ENCODE data around the gene ARHGEF40. TPM values are rescaled to one million over a fixed set of nuclear protein-coding genes. Genes with fewer than 3 reads are reported as not detected.
A peak's percentile ranks its signal among the peaks of the same experiment; 100 is the strongest.

ARHGEF40 gene
- total RNA-seq = 1.0 and 1.4 TPM in 2 replicates

GRCh38 chr14:21070083-21070609 lies at the start of gene ARHGEF40:
ARHGEF40 (plus strand) TSS chr14:21070304; CDS start chr14:21070397, 93 bp downstream.
- intact Hi-C loops (cut with micrococcal nuclease) = loop anchor here (2.0 to 10.0 kb wide), 2 partner anchors 45 to 435 kb away; partner anchors contain the start of gene NDRG2
- CTCF ChIA-PET = interaction anchor here (0.6 to 3.3 kb wide), 7 partner anchors 20 to 58 kb away, joined by 3 to 62 read pairs (median 13); partner anchors contain the start of gene TMEM253
- Mint-ChIP-seq H3K4me1 (peaks cover 42% of the 10 kb centered on the region), H3K9me3 (no peaks in the 10 kb centered on the region), H3K4me3 (peak within 1 kb of the TSS; percentile 83), H3K36me3 (ENCODE audit: low read depth) (no peaks in the 10 kb centered on the region), H3K27me3 (peaks cover 18% of the 10 kb centered on the region), H3K27ac (peak within 1 kb of the TSS; percentile 56)
- ATAC-seq (ENCODE audit: low read depth) (peak; percentile 2), DNase-seq (peak; percentile 43)
- TF ChIP-seq, protein P1, sequence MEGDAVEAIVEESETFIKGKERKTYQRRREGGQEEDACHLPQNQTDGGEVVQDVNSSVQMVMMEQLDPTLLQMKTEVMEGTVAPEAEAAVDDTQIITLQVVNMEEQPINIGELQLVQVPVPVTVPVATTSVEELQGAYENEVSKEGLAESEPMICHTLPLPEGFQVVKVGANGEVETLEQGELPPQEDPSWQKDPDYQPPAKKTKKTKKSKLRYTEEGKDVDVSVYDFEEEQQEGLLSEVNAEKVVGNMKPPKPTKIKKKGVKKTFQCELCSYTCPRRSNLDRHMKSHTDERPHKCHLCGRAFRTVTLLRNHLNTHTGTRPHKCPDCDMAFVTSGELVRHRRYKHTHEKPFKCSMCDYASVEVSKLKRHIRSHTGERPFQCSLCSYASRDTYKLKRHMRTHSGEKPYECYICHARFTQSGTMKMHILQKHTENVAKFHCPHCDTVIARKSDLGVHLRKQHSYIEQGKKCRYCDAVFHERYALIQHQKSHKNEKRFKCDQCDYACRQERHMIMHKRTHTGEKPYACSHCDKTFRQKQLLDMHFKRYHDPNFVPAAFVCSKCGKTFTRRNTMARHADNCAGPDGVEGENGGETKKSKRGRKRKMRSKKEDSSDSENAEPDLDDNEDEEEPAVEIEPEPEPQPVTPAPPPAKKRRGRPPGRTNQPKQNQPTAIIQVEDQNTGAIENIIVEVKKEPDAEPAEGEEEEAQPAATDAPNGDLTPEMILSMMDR (IDR thresholded peaks at IDR 0.05) = no peak
- POLR2A ChIA-PET = interaction anchor here (1.0 to 2.6 kb wide), 4 partner anchors 17 to 55 kb away, joined by 5 to 21 read pairs (median 6); no protein-coding TSS in a partner anchor

DNA sequence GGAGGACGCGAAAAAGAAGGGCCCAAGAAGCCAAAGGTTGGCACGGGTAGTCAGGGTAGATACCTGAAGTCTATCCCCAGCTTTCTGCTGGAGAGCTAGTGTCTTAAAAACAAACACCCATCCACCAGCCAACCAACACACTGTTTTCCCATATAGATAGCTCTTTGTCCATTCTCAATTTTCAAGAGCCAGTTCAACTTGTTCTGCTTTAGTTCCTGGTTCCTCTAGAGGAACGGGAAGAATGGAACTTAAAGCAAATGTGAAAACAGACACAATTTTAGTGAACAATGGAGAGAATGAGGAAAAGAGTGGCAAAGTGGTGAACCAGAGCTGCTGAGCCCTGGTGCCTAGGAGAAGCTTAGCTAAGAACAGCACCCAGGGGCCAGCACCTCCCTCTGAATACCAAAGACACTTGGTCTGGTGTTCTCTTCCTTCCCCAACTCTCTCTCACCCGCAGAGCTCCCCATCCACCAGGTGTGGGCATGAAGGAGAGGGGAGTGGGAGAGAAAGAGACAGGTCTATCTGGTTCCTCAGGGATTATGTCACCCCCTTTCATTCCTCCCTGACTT lies 49.0 kb upstream of the ARHGEF40 start:
- Mint-ChIP-seq H3K36me3 (ENCODE audit: low read depth) (peaks cover 10% of the 10 kb centered on the region), H3K27ac (no peak overlapping the region), H3K4me3 (no peak overlapping the region), H3K9me3 (no peaks in the 10 kb centered on the region), H3K4me1 (peaks cover 18% of the 10 kb centered on the region), H3K27me3 (peaks cover 38% of the 10 kb centered on the region)
- CTCF ChIA-PET = interaction anchor here (0.8 to 12.2 kb wide), 2 partner anchors 45 to 85 kb away, joined by 3 to 257 read pairs; partner anchors contain the start of gene TMEM253
- no peak for ATAC-seq (ENCODE audit: low read depth)
- intact Hi-C loops (cut with micrococcal nuclease) = no loop called here
- POLR2A ChIA-PET = no interaction called here
- no peak for DNase-seq
- TF ChIP-seq, protein P1 (IDR thresholded peaks at IDR 0.05) = no peak

- intact Hi-C loops (cut with micrococcal nuclease) = no loop called here
Measured at GRCh38 chr14:21022686-21023085, 47.4 kb upstream of the ARHGEF40 start.

DNA sequence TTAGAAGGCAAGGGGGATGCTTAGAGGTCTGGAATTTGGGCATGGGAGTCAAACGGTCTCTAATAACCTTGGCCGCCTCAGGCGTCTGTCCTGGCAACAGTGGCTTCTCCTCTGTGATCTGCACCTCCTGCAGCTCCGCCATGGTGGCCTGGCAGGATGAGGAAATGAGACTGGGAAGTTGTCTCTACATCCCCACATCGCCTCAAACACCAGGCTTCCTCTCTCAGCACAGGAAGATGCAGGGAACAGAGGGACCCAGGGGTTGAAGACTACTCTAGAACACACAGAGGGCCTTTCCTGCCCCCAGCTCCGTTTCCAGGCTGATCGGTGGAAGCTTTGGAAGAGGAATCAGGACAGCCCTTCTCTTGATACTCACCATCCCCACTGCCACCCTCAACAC lies 46.9 kb upstream of the ARHGEF40 start:
- intact Hi-C loops (cut with micrococcal nuclease) = no loop called here
- Mint-ChIP-seq H3K4me3 (no peak overlapping the region), H3K4me1 (peaks cover 18% of the 10 kb centered on the region), H3K27ac (no peak overlapping the region), H3K27me3 (peaks cover 34% of the 10 kb centered on the region), H3K9me3 (no peaks in the 10 kb centered on the region), H3K36me3 (ENCODE audit: low read depth) (peaks cover 7% of the 10 kb centered on the region)
- DNase-seq (no peak), ATAC-seq (ENCODE audit: low read depth) (no peak)
- ChIA-PET CTCF (interaction anchor here (0.8 to 2.6 kb wide), 4 partner anchors 8 to 70 kb away, joined by 3 to 12 read pairs (median 3); no protein-coding TSS in a partner anchor), POLR2A (no interaction called here)
- TF ChIP-seq, protein P1 (IDR thresholded peaks at IDR 0.05) = no peak

More at GRCh38 chr14:21022686-21023085, 47.4 kb upstream of the ARHGEF40 start:
- DNase-seq (no peak), ATAC-seq (ENCODE audit: low read depth) (no peak)
- H3K4me3 Mint-ChIP-seq = peak overlapping the region; percentile 20
- peaks cover 18% of the 10 kb centered on the region for H3K4me1 Mint-ChIP-seq
- TF ChIP-seq, protein P1 (IDR thresholded peaks at IDR 0.05) = no peak
- H3K27ac Mint-ChIP-seq = no peak overlapping the region
- H3K9me3 Mint-ChIP-seq = no peaks in the 10 kb centered on the region
- H3K36me3 Mint-ChIP-seq (ENCODE audit: low read depth) = peaks cover 7% of the 10 kb centered on the region
- ChIA-PET CTCF (interaction anchor here (1.0 to 2.6 kb wide), 2 partner anchors 8 to 71 kb away, joined by 3 to 12 read pairs; no protein-coding TSS in a partner anchor), POLR2A (no interaction called here)
- peaks cover 34% of the 10 kb centered on the region for H3K27me3 Mint-ChIP-seq
